Thyroid gland (tissue), 4 donors: ENCODE data around the gene CHAF1A. TPM values are rescaled to one million over a fixed set of nuclear protein-coding genes. Genes with fewer than 3 reads are reported as not detected.

ENCODE experiments used
- DNase-seq, 2 donors: peaks; one replicate each; pipeline ENCODE4 v3.0.0-alpha.2; 2019
- H3K27ac ChIP-seq, 3 donors: fragments of 200-600 bp; sonication (generic); 1 replicate in 2 of 3; 2 replicates in 1 of 3; pipeline ENCODE4 v1.5.1; 2016 to 2019; ENCODE audit warnings: mild to moderate bottlenecking in 1 of 3, moderate library complexity in 1 of 3
- H3K27me3 ChIP-seq: fragments of 200-600 bp; sonication (generic); one replicate; pipeline ENCODE4 v1.5.1; 2019
- H3K36me3 ChIP-seq, 2 donors: fragments of 200-600 bp; sonication (generic); one replicate each; pipeline ENCODE4 v1.5.1; 2016 to 2019
- H3K4me1 ChIP-seq, 2 donors: fragments of 200-600 bp; sonication (generic); one replicate each; pipeline ENCODE4 v1.5.1; 2017 to 2019
- H3K4me3 ChIP-seq, 3 donors: fragments of 200-600 bp; sonication (generic); replicated peaks in 1 of 3; 1 replicate in 2 of 3; 2 replicates in 1 of 3; pipeline ENCODE4 v1.5.1; 2016; ENCODE audit warnings: mild to moderate bottlenecking in 1 of 3
- H3K9me3 ChIP-seq: fragments of 200-600 bp; sonication (generic); one replicate; pipeline ENCODE4 v1.5.1; 2017
- POLR2A ChIP-seq, 2 donors: fragments of 450-650 bp; IDR thresholded peaks; one replicate each; pipeline ENCODE4 v1.6.1; 2017; ENCODE audit warnings: antibody characterized with exemption in 2 of 2, mild to moderate bottlenecking in 2 of 2, moderate library complexity in 1 of 2
- WGBS, 2 donors: methylation state at CpG; one replicate each; pipeline ENCODE4 v1.1.5; 2017; 5-methylcytosine and 5-hydroxymethylcytosine counted together
- intact Hi-C: fragments of 100-400 bp; cut with DNase I; formaldehyde crosslinking; loops from one replicate; pipeline ENCODE4 v1.15.1; 2023
- total RNA-seq, 4 donors: library from RNA; depleted of rRNA; stranded (reverse); fragments of >200 nt; gene quantifications; one replicate each; pipeline ENCODE4 v1.2.3, GENCODE V29; 2016
- TF ChIP-seq, protein P1 (sequence below), 6 experiments: fragments of 200-600 bp in 3 of 6; fragments of 450-650 bp in 3 of 6; sonication (generic) in 3 of 6; IDR thresholded peaks; one replicate each; pipeline ENCODE4 v1.5.1; 2016 to 2019; ENCODE audit warnings: antibody characterized with exemption in 6 of 6, mild to moderate bottlenecking in 2 of 6, inconsistent platforms in 1 of 6, moderate library complexity in 1 of 6

CHAF1A gene, protein sequence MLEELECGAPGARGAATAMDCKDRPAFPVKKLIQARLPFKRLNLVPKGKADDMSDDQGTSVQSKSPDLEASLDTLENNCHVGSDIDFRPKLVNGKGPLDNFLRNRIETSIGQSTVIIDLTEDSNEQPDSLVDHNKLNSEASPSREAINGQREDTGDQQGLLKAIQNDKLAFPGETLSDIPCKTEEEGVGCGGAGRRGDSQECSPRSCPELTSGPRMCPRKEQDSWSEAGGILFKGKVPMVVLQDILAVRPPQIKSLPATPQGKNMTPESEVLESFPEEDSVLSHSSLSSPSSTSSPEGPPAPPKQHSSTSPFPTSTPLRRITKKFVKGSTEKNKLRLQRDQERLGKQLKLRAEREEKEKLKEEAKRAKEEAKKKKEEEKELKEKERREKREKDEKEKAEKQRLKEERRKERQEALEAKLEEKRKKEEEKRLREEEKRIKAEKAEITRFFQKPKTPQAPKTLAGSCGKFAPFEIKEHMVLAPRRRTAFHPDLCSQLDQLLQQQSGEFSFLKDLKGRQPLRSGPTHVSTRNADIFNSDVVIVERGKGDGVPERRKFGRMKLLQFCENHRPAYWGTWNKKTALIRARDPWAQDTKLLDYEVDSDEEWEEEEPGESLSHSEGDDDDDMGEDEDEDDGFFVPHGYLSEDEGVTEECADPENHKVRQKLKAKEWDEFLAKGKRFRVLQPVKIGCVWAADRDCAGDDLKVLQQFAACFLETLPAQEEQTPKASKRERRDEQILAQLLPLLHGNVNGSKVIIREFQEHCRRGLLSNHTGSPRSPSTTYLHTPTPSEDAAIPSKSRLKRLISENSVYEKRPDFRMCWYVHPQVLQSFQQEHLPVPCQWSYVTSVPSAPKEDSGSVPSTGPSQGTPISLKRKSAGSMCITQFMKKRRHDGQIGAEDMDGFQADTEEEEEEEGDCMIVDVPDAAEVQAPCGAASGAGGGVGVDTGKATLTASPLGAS
- 1 to 10 TPM; 4.1 to 5.1 (median 4.4) TPM for total RNA-seq

DNA sequence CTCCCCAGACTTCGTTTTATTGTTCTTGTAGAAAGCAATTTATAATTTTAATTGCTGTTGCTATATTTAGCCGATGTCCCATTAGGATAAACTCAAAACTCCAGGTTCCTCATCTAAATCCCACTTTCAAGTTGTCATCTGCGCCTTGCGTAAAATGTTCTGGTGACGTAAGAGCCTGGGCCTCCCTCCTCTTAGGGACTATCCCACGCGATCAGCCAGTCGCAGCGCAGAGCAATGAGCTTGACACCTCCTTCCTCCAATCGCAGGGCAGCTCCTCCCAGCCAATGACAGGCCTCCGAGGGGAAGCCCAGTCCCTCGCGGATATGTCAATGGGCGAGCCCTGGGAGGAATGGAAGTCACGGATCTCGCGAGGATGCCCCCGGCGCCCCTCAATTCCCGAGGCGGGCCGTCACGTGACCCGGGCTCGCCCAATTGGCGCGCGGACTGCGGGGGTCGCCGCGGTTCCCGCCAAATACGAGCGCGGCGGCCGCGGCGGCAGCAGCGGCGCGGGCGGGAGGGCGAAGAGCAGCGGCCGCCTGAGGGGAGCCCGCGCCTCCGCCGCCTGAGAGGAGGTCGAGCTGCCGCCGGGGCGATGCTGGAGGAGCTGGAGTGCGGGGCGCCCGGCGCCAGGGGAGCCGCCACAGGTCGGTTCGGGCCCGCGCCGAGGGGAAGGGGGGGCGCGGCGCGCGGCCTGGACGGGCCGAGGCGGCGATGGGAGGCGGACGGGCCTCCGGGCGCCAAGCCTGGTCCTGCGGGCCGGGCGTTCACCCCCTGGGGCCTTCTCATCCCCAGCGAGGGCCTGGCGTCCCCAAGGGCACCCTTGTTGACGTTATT, at the start of gene CHAF1A:
Gene CHAF1A, plus strand, starts transcription at position 470 of the 834 bp plus-strand sequence. Its CDS starts 123 bp downstream, at position 593.
- Histone ChIP-seq H3K4me1 (peaks cover 21 to 37% of the 10 kb centered on the region in 2 donors), H3K36me3 (no peaks in the 10 kb centered on the region), H3K27ac (peak within 1 kb of the TSS; percentile 83 to 86 (median 83)), H3K4me3 (peak within 1 kb of the TSS; percentile 22 to 78 (median 74)), H3K9me3 (no peaks in the 10 kb centered on the region), H3K27me3 (no peaks in the 10 kb centered on the region)
- TF ChIP-seq, protein P1, sequence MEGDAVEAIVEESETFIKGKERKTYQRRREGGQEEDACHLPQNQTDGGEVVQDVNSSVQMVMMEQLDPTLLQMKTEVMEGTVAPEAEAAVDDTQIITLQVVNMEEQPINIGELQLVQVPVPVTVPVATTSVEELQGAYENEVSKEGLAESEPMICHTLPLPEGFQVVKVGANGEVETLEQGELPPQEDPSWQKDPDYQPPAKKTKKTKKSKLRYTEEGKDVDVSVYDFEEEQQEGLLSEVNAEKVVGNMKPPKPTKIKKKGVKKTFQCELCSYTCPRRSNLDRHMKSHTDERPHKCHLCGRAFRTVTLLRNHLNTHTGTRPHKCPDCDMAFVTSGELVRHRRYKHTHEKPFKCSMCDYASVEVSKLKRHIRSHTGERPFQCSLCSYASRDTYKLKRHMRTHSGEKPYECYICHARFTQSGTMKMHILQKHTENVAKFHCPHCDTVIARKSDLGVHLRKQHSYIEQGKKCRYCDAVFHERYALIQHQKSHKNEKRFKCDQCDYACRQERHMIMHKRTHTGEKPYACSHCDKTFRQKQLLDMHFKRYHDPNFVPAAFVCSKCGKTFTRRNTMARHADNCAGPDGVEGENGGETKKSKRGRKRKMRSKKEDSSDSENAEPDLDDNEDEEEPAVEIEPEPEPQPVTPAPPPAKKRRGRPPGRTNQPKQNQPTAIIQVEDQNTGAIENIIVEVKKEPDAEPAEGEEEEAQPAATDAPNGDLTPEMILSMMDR (IDR thresholded peaks at IDR 0.05), result peak in 1 of 6 experiments; percentile 9
- TF ChIP-seq POLR2A (IDR thresholded peaks at IDR 0.05), result peak in 1 of 2 donors; percentile 77
- intact Hi-C loops, result loop anchor here (10.0 kb wide), 1 partner anchor 158 kb away; the partner anchor contains the start of gene YJU2
- 0 to 2% methylated on average over 10 to 13 of the region's 84 CpGs for WGBS, 2 donors
- DNase-seq, result peak; percentile 99 to 100

DNA sequence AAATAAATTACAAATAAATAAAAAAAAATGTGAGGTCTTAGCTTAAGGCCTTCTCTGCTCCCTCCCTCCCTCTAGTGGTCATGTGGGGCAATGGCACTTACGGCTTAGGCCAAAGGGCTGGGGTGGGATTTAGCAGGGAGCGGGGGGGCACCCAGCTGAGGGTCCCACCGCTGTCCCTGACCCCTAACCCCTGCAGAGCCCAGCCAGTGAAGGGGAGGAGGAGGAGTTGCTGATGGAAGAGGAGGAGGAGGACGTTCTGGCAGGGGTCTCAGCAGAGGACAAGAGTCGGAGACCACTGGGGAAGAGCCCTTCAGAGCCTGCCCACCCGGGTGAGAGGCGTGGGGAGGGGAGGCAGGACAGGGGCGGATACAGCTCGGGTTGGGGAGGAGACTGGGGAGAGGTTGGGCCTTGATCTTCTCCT, 49.7 kb upstream of the CHAF1A start:
- Histone ChIP-seq H3K27me3 (no peaks in the 10 kb centered on the region), H3K9me3 (no peaks in the 10 kb centered on the region), H3K4me3 (no peak overlapping the region), H3K4me1 (no peaks in the 10 kb centered on the region), H3K27ac (no peak overlapping the region), H3K36me3 (no peaks in the 10 kb centered on the region)
- DNase-seq, result peak; percentile 37 to 45
- 36 to 40% methylated on average over 8 to 9 of the region's 9 CpGs for WGBS, 2 donors
- TF ChIP-seq, protein P1 (IDR thresholded peaks at IDR 0.05), result peak; percentile 39 to 92 (median 71)
- TF ChIP-seq POLR2A (IDR thresholded peaks at IDR 0.05), result no peak
- intact Hi-C loops, result no loop called here

DNA sequence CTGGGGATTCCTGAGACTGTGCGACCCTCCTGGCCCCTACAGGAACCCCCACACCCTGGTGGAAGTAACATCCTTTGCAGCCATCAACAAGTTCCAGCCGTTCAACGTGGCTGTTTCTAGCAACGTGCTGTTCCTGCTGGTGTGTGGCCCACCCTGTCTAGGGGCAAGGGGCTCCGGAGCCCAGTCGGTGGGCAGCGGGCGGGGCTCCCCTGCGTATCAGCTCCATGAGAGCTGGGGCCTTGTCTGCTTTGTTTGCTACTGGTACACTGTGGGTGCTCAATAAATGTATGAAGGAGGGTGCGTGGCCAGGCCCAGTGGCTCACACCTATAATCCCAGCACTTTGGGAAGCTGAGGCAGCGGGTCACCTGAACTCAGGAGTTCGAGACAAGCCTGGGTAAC, 48.2 kb upstream of the CHAF1A start:
- no peak for DNase-seq
- 91 to 95% methylated on average over 5 to 12 of the region's 12 CpGs for WGBS, 2 donors
- intact Hi-C loops, result no loop called here
- no peak overlapping the region for H3K27ac ChIP-seq
- no peak overlapping the region for H3K4me3 ChIP-seq
- H3K27me3 ChIP-seq, result no peaks in the 10 kb centered on the region
- no peaks in the 10 kb centered on the region for H3K9me3 ChIP-seq
- TF ChIP-seq, protein P1 (IDR thresholded peaks at IDR 0.05), result no peak
- no peak for TF ChIP-seq POLR2A (IDR thresholded peaks at IDR 0.05)
- no peaks in the 10 kb centered on the region for H3K4me1 ChIP-seq
- peaks cover 2 to 5% of the 10 kb centered on the region in 2 donors for H3K36me3 ChIP-seq

DNA sequence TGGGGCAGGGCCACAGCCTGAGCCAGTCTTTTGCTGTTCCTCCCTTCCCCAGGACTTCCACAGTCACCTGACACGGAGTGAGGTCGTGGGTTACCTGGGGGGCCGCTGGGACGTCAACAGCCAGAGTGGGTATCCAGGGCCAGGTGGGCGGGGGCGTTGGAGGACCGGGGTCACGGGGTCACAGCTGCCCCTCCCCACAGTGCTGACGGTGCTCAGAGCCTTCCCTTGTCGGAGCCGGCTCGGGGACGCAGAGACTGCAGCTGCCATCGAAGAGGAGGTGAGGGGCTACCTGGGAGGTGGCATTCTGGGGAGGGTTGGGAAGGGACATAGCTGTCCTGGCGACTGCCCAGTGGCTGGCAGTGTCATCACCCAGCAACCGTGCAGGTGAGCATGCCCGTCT, 47.5 kb upstream of the CHAF1A start:
- Histone ChIP-seq H3K27ac (no peak overlapping the region), H3K9me3 (no peaks in the 10 kb centered on the region), H3K4me3 (no peak overlapping the region), H3K27me3 (no peaks in the 10 kb centered on the region), H3K4me1 (no peaks in the 10 kb centered on the region), H3K36me3 (peaks cover 8 to 11% of the 10 kb centered on the region in 2 donors)
- WGBS, 2 donors, result 85 to 100% methylated on average over 6 to 7 of the region's 17 CpGs
- TF ChIP-seq, protein P1 (IDR thresholded peaks at IDR 0.05), result no peak
- TF ChIP-seq POLR2A (IDR thresholded peaks at IDR 0.05), result no peak
- intact Hi-C loops, result no loop called here
- no peak for DNase-seq
